HepG2 (cell line): Measurements from ENCODE around the gene UBTD1. TPM values are rescaled to one million over a fixed set of nuclear protein-coding genes. Genes with fewer than 3 reads are reported as not detected.

ENCODE experiments used
- ATAC-seq: fragments of 200-7000 bp; cut with Tn5 transposase; 3 replicates; pipeline ENCODE4 v1.9.1; 2020; ENCODE audit warnings: mild to moderate bottlenecking, moderate library complexity
- BruUV-seq: library from RNA; stranded (reverse); fragments of 400-500 nt; replicated peaks from 2 replicates; lab custom pipeline; 2021; lab: Mats Ljungman, UMichigan
- CTCF ChIA-PET: fragments of 300-600 bp; formaldehyde crosslinking; extraction: SDS; loops from one replicate; lab custom pipeline; 2021; ENCODE audit warnings: low total read pairs, inconsistent platforms, low intra/inter-chr PET ratio; lab: Yijun Ruan, JAX
- POLR2A ChIA-PET: fragments of 350-600 bp; sonication (Branson Sonifier 250); formaldehyde crosslinking; loops from one replicate; lab custom pipeline; 2020; ENCODE audit warnings: antibody characterized with exemption, inconsistent platforms; lab: Yijun Ruan, JAX
- DNase-seq: peaks from one replicate; pipeline ENCODE4 v3.0.0-alpha.2; 2015; ENCODE audit warnings: low spot score
- FAIRE-seq: peaks from 3 replicates; lab custom pipeline; 2011; peaks lifted over from hg19 to GRCh38; lab: Jason Lieb, UNC
- H2AFZ ChIP-seq: one replicate; pipeline ENCODE4 v1.6.1; 2011; ENCODE audit warnings: low read length, inconsistent platforms
- H3K27ac ChIP-seq: fragments of 300-600 bp; 3 replicates; pipeline ENCODE4 v1.8.0; 2011; ENCODE audit warnings: mixed run types, mild to moderate bottlenecking, mixed read lengths, low read length, inconsistent platforms; ENCODE audit not compliant: insufficient read depth; ENCODE audit errors: extremely low read length
- H3K27me3 ChIP-seq, 2 experiments: fragments of 200-600 bp in 1 of 2; 2 replicates in 1 of 2; 3 replicates in 1 of 2; pipeline versions ENCODE4 v1.6.0 to v1.8.0; 2011; ENCODE audit warnings: low read length in 2 of 2, mild to moderate bottlenecking in 2 of 2, moderate library complexity in 2 of 2, inconsistent platforms in 1 of 2; ENCODE audit not compliant: insufficient read depth in 2 of 2, control insufficient read depth in 1 of 2
- H3K36me3 ChIP-seq, 2 experiments: fragments of 200-600 bp in 1 of 2; replicated peaks in 1 of 2; 2 replicates in 1 of 2; 3 replicates in 1 of 2; pipeline versions ENCODE4 v1.5.1 to v1.8.0; 2011; ENCODE audit warnings: low read length in 2 of 2, inconsistent platforms in 1 of 2; ENCODE audit not compliant: insufficient read depth in 2 of 2, control insufficient read depth in 1 of 2
- H3K4me1 ChIP-seq: 2 replicates; pipeline ENCODE4 v1.5.1; 2012; ENCODE audit warnings: low read length, inconsistent platforms; ENCODE audit not compliant: insufficient read depth
- H3K4me2 ChIP-seq: 2 replicates; pipeline ENCODE4 v1.6.0; 2011; ENCODE audit warnings: low read depth, low read length, inconsistent platforms
- H3K4me3 ChIP-seq, 3 experiments: fragments of 200-600 bp in 1 of 3; sonication (generic), shearing (Covaris generic) in 1 of 3; replicated peaks in 1 of 3; 2 replicates each; pipeline ENCODE4 v1.5.1; 2011 to 2016; ENCODE audit warnings: low read length in 3 of 3, inconsistent platforms in 2 of 3, low read depth in 2 of 3, mild to moderate bottlenecking in 2 of 3, control low read depth in 1 of 3, mixed read lengths in 1 of 3; ENCODE audit not compliant: insufficient read depth in 1 of 3
- H3K79me2 ChIP-seq: one replicate; pipeline ENCODE4 v1.6.1; 2011; ENCODE audit warnings: low read length, inconsistent platforms; ENCODE audit not compliant: insufficient read depth
- H3K9ac ChIP-seq: 2 replicates; pipeline ENCODE4 v1.6.0; 2011; ENCODE audit warnings: mild to moderate bottlenecking, low read depth, low read length, inconsistent platforms; ENCODE audit not compliant: insufficient read depth
- H3K9me3 ChIP-seq: 2 replicates; pipeline ENCODE4 v1.5.1; 2012; ENCODE audit warnings: mild to moderate bottlenecking, low read length
- H4K20me1 ChIP-seq: 2 replicates; pipeline ENCODE4 v1.6.0; 2011; ENCODE audit warnings: inconsistent platforms, mild to moderate bottlenecking, low read length, moderate library complexity; ENCODE audit not compliant: insufficient read depth
- ELK4 ChIP-seq: sonication (generic); formaldehyde crosslinking; IDR thresholded peaks from 2 replicates; pipeline ENCODE4 v1.9.0; 2021; ENCODE audit warnings: missing genetic modification reagents, borderline replicate concordance
- GTF2F1 ChIP-seq: fragments of 150-350 bp; IDR thresholded peaks from 2 replicates; pipeline ENCODE4 v1.6.1; 2014; ENCODE audit warnings: low read length
- HDAC1 ChIP-seq: sonication (generic); formaldehyde crosslinking; IDR thresholded peaks from 2 replicates; pipeline ENCODE4 v1.5.1; 2020; ENCODE audit warnings: mild to moderate bottlenecking, missing genetic modification reagents
- KAT8 ChIP-seq: IDR thresholded peaks from 2 replicates; pipeline ENCODE4 v1.6.1; 2016; ENCODE audit warnings: missing genetic modification reagents, missing compliant biosample characterization
- MAFG ChIP-seq: sonication (generic); formaldehyde crosslinking; IDR thresholded peaks from 2 replicates; pipeline ENCODE4 v1.5.1; 2020; ENCODE audit warnings: mild to moderate bottlenecking, missing genetic modification reagents
- ZBTB44 ChIP-seq: sonication (generic); formaldehyde crosslinking; IDR thresholded peaks from 2 replicates; pipeline ENCODE4 v1.4.0; 2020; ENCODE audit warnings: missing genetic modification reagents
- ZNF256 ChIP-seq: sonication (generic); formaldehyde crosslinking; conservative IDR thresholded peaks from 2 replicates; pipeline ENCODE4 v1.4.0; 2020; ENCODE audit warnings: missing genetic modification reagents
- ZNF317 ChIP-seq: sonication (generic); formaldehyde crosslinking; IDR thresholded peaks from 2 replicates; pipeline ENCODE4 v1.5.0; 2020; ENCODE audit warnings: mild to moderate bottlenecking, missing genetic modification reagents
- ZNF800 ChIP-seq: sonication (generic); formaldehyde crosslinking; IDR thresholded peaks from 2 replicates; pipeline ENCODE4 v1.4.0; 2020; ENCODE audit warnings: missing genetic modification reagents
- ZSCAN31 ChIP-seq: sonication (generic); formaldehyde crosslinking; IDR thresholded peaks from 2 replicates; pipeline ENCODE4 v1.5.0; 2020; ENCODE audit warnings: low read depth, mild to moderate bottlenecking, missing genetic modification reagents
- WGBS: methylation state at CpG from one replicate; pipeline ENCODE4 v1.1.6; 2017; ENCODE audit warnings: low lambda C conversion rate; 5-methylcytosine and 5-hydroxymethylcytosine counted together
- in situ Hi-C: cut with HindIII; loops from 2 replicates; pipeline ENCODE4 v1.10.0; 2017; ENCODE audit warnings: low pct_unique_long_range_greater_than_20kb; ENCODE audit not compliant: extremely low pct_ligation_motif_present
- intact Hi-C: fragments of 100-400 bp; cut with micrococcal nuclease; formaldehyde crosslinking; loops from one replicate; pipeline ENCODE4 v1.10.0; 2022; ENCODE audit not compliant: unreplicated experiment
- polyA plus RNA-seq, 8 experiments: library from polyadenylated mRNA; depleted of rRNA in 3 of 8; stranded (reverse) in 7 of 8; unstranded in 1 of 8; fragments of >200 nt; fragmentation: Illumina TruSeq in 4 of 8; extraction: Trizol in 4 of 8; gene quantifications; 2 replicates each; pipeline versions ENCODE4 v1.2.1 to v1.2.3, GENCODE V29; 2011 to 2016; ENCODE audit warnings: low read depth in 4 of 8, missing spikeins in 1 of 8, mixed read lengths in 1 of 8; ENCODE audit not compliant: insufficient read depth in 1 of 8
- total RNA-seq, 5 experiments: library from RNA; depleted of rRNA; stranded (reverse); fragments of >200 nt; fragmentation: Illumina TruSeq; extraction: Trizol; gene quantifications; 2 replicates each; pipeline ENCODE4 v1.2.3, GENCODE V29; 2016; ENCODE audit warnings: low read depth in 1 of 5

Gene UBTD1
- total and polyA plus RNA-seq, 2 of the 13 experiments (the other 11 are each of a cell fraction or from before 2014, with no cell fraction given), result 7.9 to 10.0 TPM

DNA sequence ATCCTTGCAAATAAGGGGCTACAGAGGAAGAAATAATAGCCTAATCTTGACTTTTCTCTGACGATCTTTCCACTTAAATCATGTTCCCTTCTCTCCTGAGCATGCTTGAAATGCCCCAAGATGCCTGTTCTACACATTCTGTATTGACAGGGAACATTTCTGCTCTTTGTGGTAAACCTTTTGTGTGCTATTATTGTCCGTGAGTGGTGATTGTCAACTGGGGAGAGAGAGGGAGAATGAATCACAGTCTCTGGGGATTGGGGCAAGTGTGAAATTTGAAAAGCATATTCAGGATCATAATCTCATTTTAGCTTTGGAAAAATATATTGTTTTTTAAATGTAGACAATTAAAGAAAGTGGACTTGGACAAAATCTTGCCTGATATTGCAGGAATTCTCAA, 20.6 kb downstream of the UBTD1 start:
- Histone ChIP-seq H3K9me3 (no peaks in the 10 kb centered on the region), H3K4me2 (no peak overlapping the region), H3K36me3 (no peaks in the 10 kb centered on the region), H2AFZ (no peak overlapping the region), H3K4me3 (no peak overlapping the region), H3K4me1 (peaks cover 16% of the 10 kb centered on the region), H3K9ac (no peak overlapping the region), H3K79me2 (no peaks in the 10 kb centered on the region), H4K20me1 (no peaks in the 10 kb centered on the region; the same call in 1 of the 2 replicates), H3K27ac (no peak overlapping the region), H3K27me3 (no peaks in the 10 kb centered on the region)
- TF ChIP-seq KAT8 (CRISPR knock-in tag), result no peak
- no peak for TF ChIP-seq ZNF317 (CRISPR knock-in tag)
- TF ChIP-seq ZNF256 (CRISPR knock-in tag), result no peak
- TF ChIP-seq MAFG (CRISPR knock-in tag), result no peak
- TF ChIP-seq ELK4, result no peak
- no peak for TF ChIP-seq ZBTB44
- no peak for TF ChIP-seq HDAC1
- TF ChIP-seq ZNF800, result no peak
- no peak for TF ChIP-seq GTF2F1
- no peak for TF ChIP-seq ZSCAN31 (CRISPR knock-in tag)
- intact Hi-C loops, result no loop called here
- ChIA-PET CTCF (no interaction called here), POLR2A (no interaction called here)
- no peak for ATAC-seq
- 69% methylated on average over 2 of the region's 2 CpGs for WGBS
- in situ Hi-C loops, result no loop called here
- DNase-seq, result no peak
- BruUV-seq, result no TSS peak
- FAIRE-seq, result no peak
